HEK293T (cell line): ENCODE measurements around the gene COL11A1.

Source experiments
- BHLHE40 ChIP-seq: fragments of 450-650 bp; IDR thresholded peaks from 2 replicates; pipeline ENCODE4 v1.6.1; 2016; ENCODE audit warnings: mild to moderate bottlenecking, moderate library complexity, borderline replicate concordance
- ELF4 ChIP-seq: fragments of 450-650 bp; IDR thresholded peaks from 2 replicates; pipeline ENCODE4 v1.6.1; 2017; ENCODE audit warnings: antibody characterized with exemption
- FOXA1 ChIP-seq: fragments of 450-650 bp; IDR thresholded peaks from 2 replicates; pipeline ENCODE4 v1.6.1; 2016; ENCODE audit warnings: mild to moderate bottlenecking
- FOXM1 ChIP-seq: fragments of 450-650 bp; IDR thresholded peaks from 2 replicates; pipeline ENCODE4 v1.6.1; 2017; ENCODE audit warnings: mild to moderate bottlenecking, borderline replicate concordance
- HDGF ChIP-seq: fragments of 450-650 bp; IDR thresholded peaks from 2 replicates; pipeline ENCODE4 v1.6.1; 2017; ENCODE audit warnings: antibody characterized with exemption, borderline replicate concordance
- LEF1 ChIP-seq: fragments of 450-650 bp; IDR thresholded peaks from 2 replicates; pipeline ENCODE4 v1.6.1; 2017; ENCODE audit warnings: mild to moderate bottlenecking, borderline replicate concordance
- PKNOX1 ChIP-seq: fragments of 450-650 bp; IDR thresholded peaks from 2 replicates; pipeline ENCODE4 v1.6.1; 2016
- SUZ12 ChIP-seq: fragments of 450-650 bp; IDR thresholded peaks from 2 replicates; pipeline ENCODE4 v1.6.1; 2016; ENCODE audit warnings: mild to moderate bottlenecking

GRCh38 chr1:102896286-102896685, 212.0 kb downstream of the COL11A1 start:
- TF ChIP-seq LEF1 (no peak), HDGF (no peak), FOXA1 (no peak), SUZ12 (no peak), ELF4 (no peak), BHLHE40 (no peak), FOXM1 (no peak), PKNOX1 (no peak)
